Daoy (cell line): Measurements from ENCODE around the gene STAMBP. TPM values are rescaled to one million over a fixed set of nuclear protein-coding genes. Genes with fewer than 3 reads are reported as not detected.
"Not testable (repeated sequence)": the region's sequence is repeated elsewhere in the genome, so short reads cannot be mapped to it uniquely, and the experiment has no call there.

Experiments
- DNase-seq: peaks from one replicate; pipeline ENCODE4 v3.0.0-alpha.2; 2015; ENCODE audit warnings: low read depth
- total RNA-seq: library from RNA; depleted of rRNA; stranded (reverse); fragments of >200 nt; shearing (Covaris generic); gene quantifications from 2 replicates; pipeline ENCODE4 v1.2.3, GENCODE V29; 2014; rRNA removed

The STAMBP gene
- 37.9 and 63.4 TPM in 2 replicates for total RNA-seq

DNA sequence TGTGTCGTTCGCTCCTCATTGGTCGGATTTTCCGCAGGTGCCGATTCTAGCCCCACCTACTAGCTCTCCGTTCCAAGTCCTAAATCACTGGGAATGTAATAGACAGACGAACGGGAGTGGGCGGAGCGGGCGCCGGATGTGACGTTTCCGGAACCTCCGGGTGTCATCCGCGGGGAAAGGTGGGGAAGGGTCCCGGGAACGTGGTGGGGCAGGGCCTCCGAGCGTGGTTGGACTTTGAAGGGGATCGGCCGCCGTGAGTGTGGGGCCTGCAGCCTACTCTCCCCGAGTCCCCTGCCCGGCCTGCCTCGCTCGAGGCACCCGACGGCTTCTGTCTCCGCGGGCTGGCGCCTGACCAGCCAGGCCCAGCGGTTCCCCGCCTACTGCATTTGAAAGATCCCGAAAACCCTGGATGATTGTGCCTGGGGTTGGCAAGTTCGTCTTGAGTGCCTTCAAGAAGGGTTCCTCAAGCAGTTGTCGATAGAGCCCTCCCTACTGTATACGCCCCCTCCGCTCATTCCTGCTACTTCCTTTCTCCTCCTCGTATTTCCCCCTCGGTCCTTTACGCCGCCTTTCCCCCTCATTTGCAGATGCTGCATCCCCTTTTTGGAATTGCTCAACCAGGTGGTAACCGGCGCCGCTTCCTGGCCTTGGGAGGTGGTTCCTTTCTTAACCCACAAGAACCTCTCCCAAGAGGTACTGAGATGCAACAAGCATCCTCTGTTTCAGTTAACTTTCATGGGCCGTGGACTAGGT is at the start of gene STAMBP:
STAMBP (plus strand) TSS at position 144 of the 753 bp plus-strand sequence. CDS start 1,896 bp downstream, outside the sequence.
- peak; percentile 95 for DNase-seq

DNA sequence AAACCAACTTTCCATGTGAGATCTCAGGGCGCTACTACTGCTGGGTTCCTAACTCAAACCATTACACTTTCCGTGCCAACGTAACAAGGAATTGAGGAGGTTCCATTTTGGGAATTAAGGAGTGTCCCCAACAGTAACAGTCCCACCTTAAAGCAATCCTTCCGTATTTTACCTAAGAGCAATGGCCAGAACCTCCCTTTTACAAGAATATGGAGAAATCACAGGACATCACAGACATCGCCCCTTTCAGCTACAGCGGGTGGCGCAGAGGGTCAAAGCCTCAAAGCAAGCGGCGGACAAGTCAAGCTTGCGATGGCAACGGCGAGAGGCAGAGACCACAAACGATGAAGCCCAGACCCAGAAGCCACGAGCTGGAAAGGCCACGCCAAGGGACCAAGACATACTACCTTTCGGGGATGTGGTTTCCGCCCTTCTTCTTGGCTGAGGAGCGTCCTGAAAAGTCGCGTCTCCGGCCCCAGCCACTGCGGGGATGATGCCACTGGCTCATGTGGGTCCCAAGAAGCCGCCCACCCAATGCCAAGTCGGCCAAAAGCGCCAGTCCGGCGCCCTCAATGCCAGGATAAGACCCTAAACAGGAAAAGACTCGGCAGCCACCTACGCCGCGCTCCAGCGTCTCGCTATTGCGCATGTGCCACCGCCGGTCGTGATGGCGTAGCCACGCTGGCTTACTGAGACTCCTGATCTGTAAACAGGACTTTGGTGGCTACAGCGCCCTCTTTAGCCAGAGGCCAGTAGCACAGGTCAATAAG is 49.1 kb upstream of the STAMBP start, which contains the start of gene DUSP11:
DUSP11 (minus strand) TSS at position 637 of the 770 bp plus-strand sequence; CDS start at position 508, 129 bp downstream.
- peak; percentile 94 for DNase-seq

- no peak for DNase-seq
Observed at GRCh38 chr2:73780237-73780582, 48.6 kb upstream of the STAMBP start.

GRCh38 chr2:73783402-73783801 is 45.4 kb upstream of the STAMBP start:
- DNase-seq, result peak; percentile 70

- DNase-seq, result not testable (repeated sequence)
Observed at GRCh38 chr2:73783883-73784282, 44.9 kb upstream of the STAMBP start, which contains the start of gene C2orf78. Gene C2orf78, plus strand, starts transcription at chr2:73784183. Its CDS starts 127 bp downstream, at chr2:73784310.

- DNase-seq, result no peak
Observed at GRCh38 chr2:73811878-73812277, 16.9 kb upstream of the STAMBP start.

- no peak for DNase-seq
Observed at GRCh38 chr2:73812635-73813034, 16.1 kb upstream of the STAMBP start.

DNA sequence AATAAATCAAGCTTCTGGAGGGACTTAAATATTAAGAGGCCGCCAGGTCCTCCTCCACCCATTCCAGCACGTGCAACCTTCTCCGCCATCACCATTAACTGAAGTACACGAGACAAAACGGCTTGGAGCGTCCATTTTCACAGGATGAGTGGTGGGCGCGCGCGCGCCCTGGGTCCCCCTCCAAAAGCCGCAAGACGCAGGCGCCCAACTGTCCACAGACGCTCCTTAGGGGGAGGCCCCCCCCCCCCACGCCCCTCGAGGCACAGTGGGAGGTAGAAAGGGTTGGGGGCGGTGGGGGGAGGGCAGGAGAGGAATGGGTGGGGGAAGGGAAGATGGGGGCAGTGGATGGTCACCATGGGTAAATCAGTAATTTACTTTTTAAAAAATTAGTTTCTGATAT is 10.5 kb upstream of the STAMBP start:
- DNase-seq, result no peak

DNA sequence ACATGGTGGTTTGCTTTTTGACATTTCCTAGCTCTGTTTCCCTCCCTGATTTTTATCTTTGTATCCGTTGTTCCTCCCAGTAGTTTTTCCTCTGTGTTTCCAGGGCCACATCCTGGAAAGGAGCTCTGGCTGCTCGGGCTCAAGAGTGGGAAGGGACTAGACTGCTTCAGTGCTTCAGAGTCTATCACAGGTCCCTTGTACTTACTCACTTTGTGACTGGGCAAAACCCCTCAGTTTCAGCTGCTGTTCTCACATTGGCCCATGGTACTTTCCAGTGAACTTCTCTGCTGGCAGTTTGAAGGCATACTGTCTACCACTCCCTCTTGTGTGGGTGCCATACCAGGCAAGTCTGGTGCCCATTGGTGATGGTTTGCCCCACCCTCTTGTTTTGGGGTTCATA is 7.5 kb upstream of the STAMBP start:
- no peak for DNase-seq

DNA sequence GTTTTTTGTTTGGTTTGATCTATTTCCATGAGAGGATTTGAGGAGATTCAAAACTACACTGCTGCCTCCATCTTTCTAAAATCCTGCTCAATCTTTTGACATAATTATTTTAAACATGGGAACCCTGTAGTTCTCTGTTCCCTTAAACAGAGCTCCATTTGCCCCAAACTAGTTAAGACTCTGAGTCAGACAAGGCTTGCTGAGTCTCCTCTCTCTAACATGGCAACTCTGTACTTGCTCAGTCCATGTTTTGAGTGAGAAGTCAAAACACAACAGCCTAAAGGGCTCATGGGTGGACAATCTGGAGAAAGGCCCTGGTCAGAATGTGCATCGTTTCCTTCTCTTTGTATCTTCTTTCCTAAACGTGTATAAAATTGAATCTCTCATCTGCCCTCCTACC is 7.1 kb upstream of the STAMBP start:
- no peak for DNase-seq

GRCh38 chr2:73822276-73822675 is 6.5 kb upstream of the STAMBP start:
- no peak for DNase-seq

DNA sequence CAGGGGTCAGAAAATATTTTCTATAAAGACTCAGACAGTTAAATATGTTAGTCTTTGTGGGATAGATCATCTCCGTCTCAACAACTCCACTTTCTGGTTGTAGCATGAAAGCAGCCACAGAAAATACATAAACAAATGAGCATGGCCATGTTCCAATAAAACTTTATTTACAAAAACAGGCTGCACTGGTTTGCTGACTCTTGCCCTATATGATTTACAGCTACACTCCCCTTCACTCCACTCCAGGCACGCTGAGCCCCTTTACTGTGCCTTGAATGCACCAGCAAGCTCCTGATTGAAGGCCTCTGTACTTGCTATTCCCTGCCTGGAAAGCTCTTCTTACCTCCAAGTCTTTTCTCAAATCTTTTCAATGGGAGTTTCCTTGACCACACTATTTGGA is 5.8 kb upstream of the STAMBP start:
- DNase-seq, result no peak

GRCh38 chr2:73823416-73823815 is 5.3 kb upstream of the STAMBP start:
- DNase-seq, result no peak

DNA sequence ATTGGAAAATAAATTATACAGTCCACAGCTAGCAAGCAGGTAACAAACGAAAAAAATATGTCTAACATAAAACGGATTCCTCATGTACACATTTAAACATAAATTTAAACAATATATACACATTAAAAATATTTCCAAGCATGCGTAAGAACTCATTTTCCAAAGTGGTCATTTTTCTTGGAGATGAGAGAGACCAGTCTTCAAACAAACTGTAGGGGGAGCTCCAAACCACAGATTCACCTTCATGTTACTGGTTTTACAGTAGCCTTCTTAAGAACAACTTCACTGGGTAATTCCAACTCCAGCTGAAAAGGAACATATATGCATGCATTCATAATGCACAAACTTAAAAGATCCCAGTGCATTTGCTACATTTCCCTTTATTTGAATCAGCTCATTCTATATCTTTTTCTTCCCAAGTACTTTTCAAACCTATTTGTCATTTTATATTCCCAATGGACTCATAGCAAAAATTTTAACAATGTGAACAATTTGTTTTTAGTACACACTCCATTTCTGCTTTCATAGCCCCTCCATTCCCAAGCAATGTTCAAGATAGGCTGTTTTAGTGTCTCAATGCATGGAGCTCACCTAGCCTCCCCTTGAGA is 4.7 kb upstream of the STAMBP start:
- peak; percentile 64 for DNase-seq

DNA sequence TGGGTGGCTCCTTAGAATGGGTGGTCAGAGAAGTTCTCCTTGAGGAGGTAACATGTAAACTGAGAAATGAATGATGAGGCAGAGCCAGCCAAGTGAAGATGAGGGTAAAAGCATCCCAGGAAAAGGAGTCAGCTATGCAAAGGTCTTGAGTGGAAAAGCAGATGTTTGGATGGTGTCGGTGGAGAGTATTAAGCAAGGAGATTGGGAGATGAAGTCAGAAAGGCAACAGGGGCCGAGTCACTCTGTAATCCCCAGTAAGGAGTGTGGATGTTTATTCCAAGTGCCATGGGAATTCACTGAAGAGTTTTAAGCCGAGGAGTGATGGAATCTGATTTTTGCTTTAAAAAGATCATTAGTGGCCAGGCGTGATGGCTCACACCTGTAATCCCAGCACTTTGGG is 3.4 kb upstream of the STAMBP start:
- DNase-seq, result no peak

DNA sequence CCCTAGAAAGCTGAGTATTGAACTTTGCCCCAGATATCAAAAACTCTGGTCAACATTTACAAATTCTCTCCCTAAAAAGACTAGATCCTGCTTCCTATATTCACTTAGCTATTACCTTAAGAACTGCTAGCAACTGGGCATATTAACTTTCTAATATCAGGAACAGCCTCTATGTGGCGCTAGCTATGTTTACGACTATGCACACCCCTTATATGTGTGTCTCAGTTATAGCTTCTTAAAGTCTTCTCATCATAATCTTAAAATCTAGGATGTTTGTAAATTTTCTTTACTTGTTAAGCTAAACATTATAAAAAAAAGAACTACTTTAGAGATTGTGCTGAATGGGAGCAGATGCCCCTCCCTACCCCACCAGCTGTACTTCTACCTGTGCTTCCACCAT is 1.7 kb upstream of the STAMBP start:
- no peak for DNase-seq

- no peak for DNase-seq
Observed at GRCh38 chr2:73827660-73828388, 937 bp upstream of the STAMBP start.

- DNase-seq, result no peak
Observed at GRCh38 chr2:73828389-73828817, 358 bp upstream of the STAMBP start.

GRCh38 chr2:73830871-73831401 is 2.2 kb downstream of the STAMBP start:
- DNase-seq, result peak; percentile 84

GRCh38 chr2:73832930-73833329 is 4.2 kb downstream of the STAMBP start:
- no peak for DNase-seq

DNA sequence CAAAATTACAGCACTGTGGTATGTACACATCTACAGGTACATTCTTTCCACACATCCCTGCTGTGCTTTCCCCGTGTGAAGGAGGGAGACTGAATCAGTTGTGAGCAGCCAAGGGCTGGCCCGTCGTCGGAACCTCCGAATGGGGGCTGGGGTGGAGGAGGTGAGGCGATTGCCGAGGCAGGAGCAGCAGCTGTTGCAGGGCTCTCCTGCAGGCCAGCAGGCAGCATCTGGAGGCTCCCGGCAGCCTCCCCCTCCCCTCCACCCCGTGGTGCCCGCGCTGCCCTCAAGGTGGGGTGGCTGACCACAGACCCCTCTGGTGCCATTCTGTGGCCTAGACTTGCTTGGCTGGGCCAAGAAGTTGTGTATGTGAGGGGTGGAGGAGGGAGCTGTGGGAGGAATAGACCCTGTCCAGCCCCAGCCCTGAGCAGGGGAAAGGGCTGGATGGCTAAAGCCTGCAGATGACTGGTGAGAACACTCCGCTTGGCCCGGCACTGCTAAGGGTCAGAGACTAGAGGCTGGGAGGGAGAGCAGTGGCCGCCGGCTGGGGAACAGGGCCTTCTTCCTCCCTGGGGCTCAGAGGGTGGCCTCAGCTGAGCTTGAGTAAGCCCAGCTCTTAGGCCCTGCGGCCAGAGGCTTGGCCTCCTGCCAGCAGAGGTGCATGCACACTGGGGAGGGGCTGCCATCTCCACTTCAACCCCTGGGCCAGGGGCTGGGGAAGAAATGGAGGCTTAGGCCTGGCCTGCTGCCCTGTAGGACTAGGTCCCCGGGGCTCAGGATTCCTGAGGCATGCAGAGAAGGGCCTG is 7.6 kb downstream of the STAMBP start:
- no peak for DNase-seq
